NCI-H1436 (cell line): ENCODE results near the gene ZNF862.

ENCODE experiments used
- DNase-seq: peaks from one replicate; lab custom pipeline; 2025; lab: John Stamatoyannopoulos, UW

ZNF862 gene

GRCh38 chr7:149811221-149811620 is 27.0 kb upstream of the ZNF862 start:
- DNase-seq, result no peak

GRCh38 chr7:149811831-149812490 is 26.2 kb upstream of the ZNF862 start:
- no peak for DNase-seq

DNA sequence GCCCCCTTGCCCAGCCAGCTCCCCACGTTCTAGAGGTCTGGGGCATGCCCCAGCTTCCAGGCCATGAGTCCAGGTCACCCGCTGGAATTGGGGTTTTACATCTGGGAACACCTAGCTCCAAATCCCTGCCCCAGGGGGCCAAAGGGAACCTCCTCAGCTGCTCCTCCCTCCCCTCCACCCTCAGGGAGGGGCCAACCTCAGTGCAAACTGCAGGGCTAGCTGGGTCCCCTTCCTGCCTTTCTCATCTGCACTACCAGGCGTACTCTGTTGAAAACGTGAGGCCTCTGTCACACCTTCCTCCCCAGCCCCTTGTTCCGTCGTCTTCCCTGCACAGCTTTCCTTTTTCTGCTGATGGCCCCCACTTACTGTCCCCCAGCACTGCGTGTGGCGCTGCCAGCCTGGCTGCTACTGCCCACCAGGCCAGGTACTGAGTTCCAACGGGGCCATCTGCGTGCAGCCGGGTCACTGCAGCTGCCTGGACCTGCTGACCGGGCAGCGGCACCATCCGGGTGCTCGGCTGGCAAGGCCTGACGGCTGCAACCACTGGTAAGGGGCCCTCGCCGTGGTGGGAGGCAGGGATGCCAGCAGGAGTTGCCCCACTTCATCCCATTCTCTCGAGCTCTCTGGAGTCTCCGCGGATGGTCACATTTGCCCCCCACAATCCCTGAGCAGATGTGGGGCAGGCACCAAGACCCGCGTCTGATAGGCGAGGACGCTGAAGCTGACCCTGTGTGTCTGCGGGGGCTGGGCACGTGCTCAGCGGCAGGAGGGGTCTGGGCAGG is 24.7 kb upstream of the ZNF862 start:
- no peak for DNase-seq

DNA sequence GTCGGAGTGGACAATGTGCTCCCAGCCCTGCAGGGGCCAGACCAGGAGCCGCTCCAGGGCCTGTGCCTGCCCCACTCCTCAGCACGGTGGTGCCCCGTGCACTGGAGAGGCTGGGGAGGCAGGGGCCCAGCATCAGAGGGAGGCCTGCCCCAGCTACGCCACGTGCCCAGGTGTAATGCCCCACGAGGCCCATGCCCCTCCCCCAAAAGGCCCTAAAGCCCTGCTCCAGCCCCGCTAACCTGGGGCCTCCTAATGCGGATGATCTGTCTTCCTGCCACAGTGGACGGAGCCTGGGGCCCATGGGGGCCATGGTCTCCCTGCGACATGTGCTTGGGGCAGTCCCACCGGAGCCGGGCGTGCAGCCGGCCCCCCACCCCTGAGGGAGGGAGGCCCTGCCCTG is 23.7 kb upstream of the ZNF862 start:
- no peak for DNase-seq

- no peak for DNase-seq
Observed at GRCh38 chr7:149815121-149815520, 23.1 kb upstream of the ZNF862 start.

DNA sequence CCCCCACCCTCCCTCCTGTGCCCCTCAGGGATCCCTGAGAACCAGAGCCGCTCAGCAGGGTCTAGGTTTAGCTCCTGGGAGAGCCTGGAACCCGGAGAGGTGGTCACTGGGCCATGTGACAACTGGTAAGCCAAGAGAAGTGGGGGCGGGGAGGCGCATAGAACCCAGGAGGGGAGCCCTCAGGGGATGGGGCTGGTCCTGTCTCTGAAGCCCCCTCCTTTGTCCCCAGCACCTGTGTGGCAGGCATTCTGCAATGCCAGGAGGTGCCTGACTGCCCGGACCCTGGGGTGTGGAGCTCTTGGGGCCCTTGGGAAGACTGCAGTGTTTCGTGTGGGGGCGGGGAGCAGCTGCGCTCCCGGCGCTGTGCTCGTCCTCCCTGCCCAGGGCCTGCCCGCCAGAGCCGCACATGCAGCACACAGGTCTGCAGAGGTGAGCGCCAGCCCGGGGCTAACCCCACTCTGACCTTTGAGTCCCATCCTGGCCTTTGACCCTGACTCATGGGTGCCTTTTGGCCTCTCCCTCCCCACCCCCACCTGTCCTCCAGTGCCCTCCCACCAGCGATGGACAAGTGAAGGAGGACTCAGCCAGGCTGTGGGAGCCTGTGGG is 22.4 kb upstream of the ZNF862 start:
- DNase-seq, result no peak

GRCh38 chr7:149816267-149816751 is 21.9 kb upstream of the ZNF862 start:
- DNase-seq, result no peak

GRCh38 chr7:149816794-149817193 is 21.4 kb upstream of the ZNF862 start:
- no peak for DNase-seq

DNA sequence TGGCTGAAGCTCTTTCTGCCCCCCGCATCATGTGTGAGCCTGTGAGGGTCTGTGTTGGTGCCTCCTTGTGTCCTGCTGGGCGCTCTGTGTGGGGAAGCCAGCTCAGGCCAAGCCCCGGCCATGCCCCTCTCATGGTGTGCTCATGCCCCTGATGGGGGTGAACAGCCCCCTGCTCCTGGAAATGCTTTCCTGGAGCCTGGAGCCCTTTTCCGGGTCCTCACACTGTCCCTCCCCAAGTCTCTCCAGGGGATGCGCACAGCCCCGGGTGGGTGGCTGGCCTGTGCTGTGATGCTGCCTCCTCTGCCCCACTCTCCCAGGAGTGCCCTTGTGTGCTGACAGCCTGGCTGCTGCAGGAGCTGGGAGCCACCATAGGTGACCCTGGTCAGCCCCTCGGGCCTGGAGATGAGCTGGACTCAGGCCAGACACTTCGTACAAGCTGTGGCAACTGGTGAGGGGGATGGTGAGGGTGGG is 20.8 kb upstream of the ZNF862 start:
- no peak for DNase-seq

DNA sequence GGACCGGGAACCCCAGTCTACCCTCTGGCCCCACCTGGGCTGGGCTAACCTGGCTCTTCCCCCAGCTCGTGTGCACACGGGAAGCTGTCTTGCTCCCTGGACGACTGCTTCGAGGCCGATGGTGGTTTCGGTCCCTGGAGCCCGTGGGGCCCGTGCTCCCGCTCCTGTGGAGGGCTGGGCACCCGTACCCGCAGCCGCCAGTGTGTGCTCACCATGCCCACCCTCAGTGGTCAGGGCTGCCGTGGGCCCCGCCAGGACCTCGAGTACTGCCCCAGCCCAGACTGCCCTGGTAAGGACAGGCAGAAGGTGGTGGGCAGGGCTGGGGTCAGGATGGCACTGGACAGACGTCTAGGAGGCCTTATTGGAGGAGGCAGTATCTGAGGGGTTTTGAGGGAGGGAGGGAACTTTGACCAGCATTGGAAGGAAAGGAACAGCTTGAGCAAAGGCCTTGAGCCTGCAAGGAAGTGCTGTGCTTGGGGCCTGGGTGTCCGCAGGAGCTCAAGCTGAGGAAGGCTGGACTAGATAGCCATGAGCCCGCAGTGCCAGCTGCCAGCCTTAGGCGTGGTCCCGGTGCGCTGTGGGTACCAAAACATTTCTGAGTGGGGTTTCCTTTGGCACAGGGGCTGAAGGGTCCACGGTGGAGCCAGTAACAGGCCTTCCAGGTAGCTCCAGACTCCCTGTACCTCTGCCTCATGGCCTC is 20.2 kb upstream of the ZNF862 start:
- no peak for DNase-seq

DNA sequence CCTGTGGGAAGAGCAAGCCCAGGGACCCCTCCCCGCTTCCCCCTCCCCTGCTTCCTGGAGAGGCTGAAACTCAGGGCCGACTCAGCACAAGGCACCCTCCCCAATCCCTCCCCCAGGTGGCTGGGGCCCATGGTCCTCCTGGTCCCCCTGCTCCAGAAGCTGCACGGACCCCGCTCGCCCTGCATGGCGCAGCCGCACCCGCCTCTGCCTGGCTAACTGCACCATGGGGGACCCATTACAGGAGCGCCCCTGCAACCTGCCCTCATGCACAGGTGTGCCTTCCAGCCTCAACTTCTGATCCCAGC is 19.7 kb upstream of the ZNF862 start:
- DNase-seq, result no peak

DNA sequence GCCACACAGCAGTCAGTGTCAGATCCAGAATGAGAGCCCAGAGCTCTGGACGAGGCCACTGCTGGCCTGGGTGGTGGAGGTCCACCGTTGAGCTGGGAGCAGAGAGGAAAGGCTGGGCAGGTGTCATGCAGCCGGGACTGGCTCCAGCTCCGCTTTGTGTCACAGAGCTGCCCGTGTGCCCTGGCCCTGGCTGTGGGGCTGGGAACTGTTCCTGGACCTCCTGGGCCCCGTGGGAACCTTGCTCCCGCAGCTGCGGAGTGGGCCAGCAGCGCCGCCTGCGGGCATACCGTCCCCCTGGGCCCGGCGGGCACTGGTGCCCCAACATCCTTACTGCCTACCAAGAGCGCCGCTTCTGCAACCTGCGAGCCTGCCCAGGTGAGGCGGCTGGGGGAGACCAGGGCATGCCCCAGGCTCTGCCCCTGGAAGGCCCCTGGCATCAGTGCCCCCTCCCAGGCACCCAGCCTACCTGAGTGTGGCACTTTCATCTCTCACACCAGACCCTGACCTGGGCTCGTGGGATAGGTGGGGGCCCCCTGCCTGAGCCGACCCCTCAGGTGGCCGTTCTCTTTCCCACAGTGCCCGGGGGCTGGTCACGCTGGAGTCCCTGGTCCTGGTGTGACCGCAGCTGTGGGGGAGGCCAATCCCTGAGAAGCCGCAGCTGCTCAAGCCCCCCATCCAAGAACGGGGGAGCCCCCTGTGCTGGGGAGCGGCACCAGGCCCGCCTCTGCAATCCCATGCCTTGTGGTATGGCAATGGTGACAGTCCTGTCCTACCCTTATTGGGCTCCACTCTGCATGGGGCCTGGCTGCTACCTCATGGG is 18.8 kb upstream of the ZNF862 start:
- DNase-seq, result no peak

DNA sequence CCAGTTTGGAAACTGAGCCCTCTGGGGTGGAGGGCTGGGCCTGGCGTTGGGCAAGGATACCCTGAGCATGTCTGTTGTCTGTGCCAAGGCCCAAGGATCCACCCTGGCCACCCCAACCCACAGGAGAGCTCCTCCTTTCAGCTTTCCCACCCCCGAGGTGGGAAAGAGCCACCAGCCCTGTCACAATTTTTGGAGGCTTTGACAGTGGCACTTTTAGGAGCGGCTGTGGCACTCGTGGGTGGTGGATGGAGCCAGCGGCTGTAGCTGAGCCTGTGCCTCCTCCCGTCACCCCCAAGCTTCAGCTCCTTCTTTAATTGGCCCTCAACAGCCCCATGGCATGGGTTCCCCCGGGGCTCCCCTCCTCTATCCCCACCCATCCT is 18.2 kb upstream of the ZNF862 start:
- no peak for DNase-seq

- no peak for DNase-seq
Observed at GRCh38 chr7:149820622-149821190, 17.5 kb upstream of the ZNF862 start.

GRCh38 chr7:149821191-149822148 is 16.7 kb upstream of the ZNF862 start:
- no peak for DNase-seq

DNA sequence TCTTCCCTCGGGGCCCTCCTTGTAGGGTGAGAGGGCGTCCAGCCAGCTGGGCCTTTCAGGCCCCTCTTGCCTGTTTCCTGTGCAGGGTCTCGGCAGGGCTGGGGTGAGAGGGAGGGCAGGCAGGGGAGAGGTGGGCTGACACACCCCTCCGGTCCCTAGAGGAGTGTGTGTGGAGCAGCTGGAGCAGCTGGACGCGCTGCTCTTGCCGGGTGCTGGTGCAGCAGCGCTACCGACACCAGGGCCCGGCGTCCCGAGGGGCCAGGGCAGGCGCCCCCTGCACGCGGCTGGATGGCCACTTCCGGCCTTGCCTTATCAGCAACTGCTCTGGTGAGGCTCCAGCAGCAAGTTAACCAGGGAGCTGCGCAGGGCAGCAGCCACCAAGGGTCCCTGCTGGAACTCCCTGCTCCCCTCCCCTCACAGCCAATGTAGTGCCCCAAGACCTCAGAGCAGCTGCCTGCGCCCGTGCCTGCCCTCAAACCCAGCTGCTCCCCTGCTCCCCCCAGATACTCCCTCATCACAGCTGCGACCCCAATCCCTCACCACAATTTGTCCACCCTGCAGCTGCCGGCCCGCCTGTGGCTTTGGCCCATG is 15.7 kb upstream of the ZNF862 start:
- no peak for DNase-seq

GRCh38 chr7:149823191-149823630 is 15.0 kb upstream of the ZNF862 start:
- DNase-seq, result no peak

- DNase-seq, result no peak
Observed at GRCh38 chr7:149823631-149824199, 14.5 kb upstream of the ZNF862 start.

DNA sequence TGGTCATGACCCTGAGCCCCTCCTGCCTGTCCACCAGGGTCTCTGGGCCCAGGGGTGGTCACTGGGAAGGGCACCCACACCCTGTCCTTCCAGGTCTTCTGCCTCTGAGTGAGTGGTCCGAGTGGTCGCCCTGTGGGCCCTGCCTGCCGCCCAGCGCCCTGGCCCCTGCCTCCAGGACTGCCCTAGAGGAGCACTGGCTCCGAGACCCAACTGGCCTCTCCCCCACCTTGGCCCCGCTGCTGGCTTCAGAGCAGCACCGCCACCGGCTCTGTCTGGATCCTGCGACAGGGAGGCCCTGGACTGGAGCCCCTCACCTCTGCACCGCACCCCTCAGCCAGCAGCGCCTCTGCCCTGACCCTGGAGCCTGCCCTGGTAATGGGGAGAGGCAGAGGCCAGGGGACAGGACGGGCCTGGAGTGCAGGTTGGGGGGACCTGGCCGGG is 13.9 kb upstream of the ZNF862 start:
- no peak for DNase-seq
